Measurements from ENCODE around the gene THAP12.
"Not testable (repeated sequence)": the region's sequence is repeated elsewhere in the genome, so short reads cannot be mapped to it uniquely, and the experiment has no call there.

THAP12 gene

GRCh38 chr11:76323804-76324203, 57.1 kb downstream of the THAP12 start:
- no peaks in the 10 kb centered on the region for H3K36me3 ChIP-seq (ENCODE audit: control insufficient read depth in 1 of 2, insufficient read depth in 2 of 2, low read length in 2 of 2)
- H3K27me3 ChIP-seq (ENCODE audit: low read depth, low read length) = no peaks in the 10 kb centered on the region
- no peak overlapping the region for H3K27ac ChIP-seq (ENCODE audit: low read length)
- H3K4me1 ChIP-seq (ENCODE audit: control insufficient read depth in 1 of 2, insufficient read depth in 2 of 2, low read length in 2 of 2) = peaks cover 0 to 6% of the 10 kb centered on the region in 2 donors
- H3K9me3 ChIP-seq (ENCODE audit: control insufficient read depth in 1 of 2, low read length in 2 of 2) = no peaks in the 10 kb centered on the region
- no peak overlapping the region for H3K4me3 ChIP-seq (ENCODE audit: low read depth in 1 of 2, low read length in 2 of 2)

GRCh38 chr11:76323375-76323774, 57.6 kb downstream of the THAP12 start:
- not testable (repeated sequence) for H3K27ac ChIP-seq (ENCODE audit: low read length); H3K27me3 ChIP-seq (ENCODE audit: low read depth, low read length); H3K4me1 ChIP-seq (ENCODE audit: control insufficient read depth in 1 of 2, insufficient read depth in 2 of 2, low read length in 2 of 2); H3K4me3 ChIP-seq (ENCODE audit: low read depth in 1 of 2, low read length in 2 of 2); H3K36me3 ChIP-seq (ENCODE audit: control insufficient read depth in 1 of 2, insufficient read depth in 2 of 2, low read length in 2 of 2); H3K9me3 ChIP-seq (ENCODE audit: control insufficient read depth in 1 of 2, low read length in 2 of 2)

DNA sequence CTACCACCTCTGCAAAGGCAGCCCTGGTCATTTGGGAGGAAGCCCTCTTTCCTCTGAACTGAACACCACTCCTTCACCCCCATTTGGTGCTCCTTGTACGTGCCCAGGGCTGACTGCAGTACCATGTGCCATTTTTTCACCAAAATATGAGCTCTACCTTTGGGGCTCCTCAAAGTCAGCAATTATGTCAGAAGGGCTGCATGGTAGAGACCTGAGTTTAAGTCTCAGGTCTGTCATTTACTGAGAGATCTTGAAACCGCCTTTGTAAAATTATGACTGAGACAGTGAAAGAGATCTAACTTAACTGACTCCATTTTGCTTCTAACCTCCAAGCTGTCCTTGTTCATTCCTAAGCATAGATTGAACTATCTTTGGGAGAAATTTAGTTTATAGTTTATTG, 58.0 kb downstream of the THAP12 start:
- H3K36me3 ChIP-seq (ENCODE audit: control insufficient read depth in 1 of 2, insufficient read depth in 2 of 2, low read length in 2 of 2) = no peaks in the 10 kb centered on the region
- no peaks in the 10 kb centered on the region for H3K9me3 ChIP-seq (ENCODE audit: control insufficient read depth in 1 of 2, low read length in 2 of 2)

GRCh38 chr11:76322540-76322939, 58.4 kb downstream of the THAP12 start:
- Histone ChIP-seq H3K4me3 (ENCODE audit: low read depth in 1 of 2, low read length in 2 of 2) (no peak overlapping the region), H3K27me3 (ENCODE audit: low read depth, low read length) (no peaks in the 10 kb centered on the region), H3K36me3 (ENCODE audit: control insufficient read depth in 1 of 2, insufficient read depth in 2 of 2, low read length in 2 of 2) (no peaks in the 10 kb centered on the region), H3K4me1 (ENCODE audit: control insufficient read depth in 1 of 2, insufficient read depth in 2 of 2, low read length in 2 of 2) (peaks cover 0 to 6% of the 10 kb centered on the region in 2 donors), H3K9me3 (ENCODE audit: control insufficient read depth in 1 of 2, low read length in 2 of 2) (no peaks in the 10 kb centered on the region), H3K27ac (ENCODE audit: low read length) (no peak overlapping the region)

More for the DNA sequence above, 58.0 kb downstream of the THAP12 start:
- H3K27me3 ChIP-seq (ENCODE audit: low read depth, low read length) = no peaks in the 10 kb centered on the region
- no peak overlapping the region for H3K27ac ChIP-seq (ENCODE audit: low read length)
- no peak overlapping the region for H3K4me3 ChIP-seq (ENCODE audit: low read depth in 1 of 2, low read length in 2 of 2)
- H3K4me1 ChIP-seq (ENCODE audit: control insufficient read depth in 1 of 2, insufficient read depth in 2 of 2, low read length in 2 of 2) = peaks cover 0 to 6% of the 10 kb centered on the region in 2 donors

GRCh38 chr11:76321820-76322524, 59.0 kb downstream of the THAP12 start:
- H3K36me3 ChIP-seq (ENCODE audit: control insufficient read depth in 1 of 2, insufficient read depth in 2 of 2, low read length in 2 of 2) = no peaks in the 10 kb centered on the region
- no peaks in the 10 kb centered on the region for H3K9me3 ChIP-seq (ENCODE audit: control insufficient read depth in 1 of 2, low read length in 2 of 2)
- peaks cover 0 to 6% of the 10 kb centered on the region in 2 donors for H3K4me1 ChIP-seq (ENCODE audit: control insufficient read depth in 1 of 2, insufficient read depth in 2 of 2, low read length in 2 of 2)
- no peaks in the 10 kb centered on the region for H3K27me3 ChIP-seq (ENCODE audit: low read depth, low read length)
- peak overlapping the region in 1 of 2 donors; percentile 22 for H3K4me3 ChIP-seq (ENCODE audit: low read depth in 1 of 2, low read length in 2 of 2)
- no peak overlapping the region for H3K27ac ChIP-seq (ENCODE audit: low read length)

DNA sequence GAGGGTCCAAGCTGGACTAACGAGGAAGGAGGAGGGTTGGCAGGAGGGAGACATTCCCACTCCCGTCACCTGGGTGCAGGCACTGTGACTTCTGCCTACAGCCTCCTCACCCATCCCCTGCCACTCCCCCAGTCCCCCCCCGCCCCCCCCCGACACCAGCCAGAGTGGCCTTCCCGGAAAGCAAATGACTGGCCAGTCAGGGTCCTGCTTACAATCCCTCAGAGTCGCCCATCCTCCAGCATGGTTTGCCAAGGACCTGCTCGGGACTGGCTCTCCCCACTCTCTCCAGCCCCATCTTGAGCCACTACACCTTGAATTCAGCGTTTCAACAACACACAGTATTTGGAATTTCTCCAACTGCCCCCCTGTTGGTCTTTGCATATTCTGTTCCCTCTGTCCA, 59.6 kb downstream of the THAP12 start:
- H3K4me3 ChIP-seq (ENCODE audit: low read depth in 1 of 2, low read length in 2 of 2) = no peak overlapping the region
- H3K9me3 ChIP-seq (ENCODE audit: control insufficient read depth in 1 of 2, low read length in 2 of 2) = no peaks in the 10 kb centered on the region
- H3K27ac ChIP-seq (ENCODE audit: low read length) = no peak overlapping the region
- no peaks in the 10 kb centered on the region for H3K36me3 ChIP-seq (ENCODE audit: control insufficient read depth in 1 of 2, insufficient read depth in 2 of 2, low read length in 2 of 2)
- peaks cover 0 to 6% of the 10 kb centered on the region in 2 donors for H3K4me1 ChIP-seq (ENCODE audit: control insufficient read depth in 1 of 2, insufficient read depth in 2 of 2, low read length in 2 of 2)
- no peaks in the 10 kb centered on the region for H3K27me3 ChIP-seq (ENCODE audit: low read depth, low read length)

DNA sequence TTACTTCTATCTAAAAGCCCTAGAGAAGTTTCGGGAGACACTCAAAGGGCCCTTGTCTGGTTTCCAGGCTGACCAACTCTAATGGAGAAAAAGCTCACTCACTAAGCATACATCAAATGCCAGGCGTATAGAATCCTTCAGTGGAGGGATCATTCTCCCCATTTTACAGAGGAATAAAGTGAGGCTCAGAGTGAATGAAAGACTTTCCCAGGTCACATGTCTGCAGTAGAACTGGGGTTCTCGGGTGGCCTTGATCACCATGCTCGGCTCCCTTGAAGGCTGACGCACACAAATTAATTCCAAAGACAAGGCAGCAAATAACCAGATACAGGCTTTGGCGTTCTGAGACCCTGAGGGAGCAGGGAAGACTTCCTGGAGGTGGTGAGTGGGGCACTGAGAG, 60.0 kb downstream of the THAP12 start:
- no peak overlapping the region for H3K4me3 ChIP-seq (ENCODE audit: low read depth in 1 of 2, low read length in 2 of 2)
- H3K36me3 ChIP-seq (ENCODE audit: control insufficient read depth in 1 of 2, insufficient read depth in 2 of 2, low read length in 2 of 2) = no peaks in the 10 kb centered on the region
- no peak overlapping the region for H3K27ac ChIP-seq (ENCODE audit: low read length)
- H3K4me1 ChIP-seq (ENCODE audit: control insufficient read depth in 1 of 2, insufficient read depth in 2 of 2, low read length in 2 of 2) = peaks cover 0 to 6% of the 10 kb centered on the region in 2 donors
- H3K27me3 ChIP-seq (ENCODE audit: low read depth, low read length) = no peaks in the 10 kb centered on the region
- no peaks in the 10 kb centered on the region for H3K9me3 ChIP-seq (ENCODE audit: control insufficient read depth in 1 of 2, low read length in 2 of 2)

GRCh38 chr11:76319798-76320197, 61.1 kb downstream of the THAP12 start:
- H3K9me3 ChIP-seq (ENCODE audit: control insufficient read depth in 1 of 2, low read length in 2 of 2); H3K27me3 ChIP-seq (ENCODE audit: low read depth, low read length); H3K4me1 ChIP-seq (ENCODE audit: control insufficient read depth in 1 of 2, insufficient read depth in 2 of 2, low read length in 2 of 2); H3K27ac ChIP-seq (ENCODE audit: low read length); H3K36me3 ChIP-seq (ENCODE audit: control insufficient read depth in 1 of 2, insufficient read depth in 2 of 2, low read length in 2 of 2); H3K4me3 ChIP-seq (ENCODE audit: low read depth in 1 of 2, low read length in 2 of 2): not testable (repeated sequence)

- Histone ChIP-seq H3K36me3 (ENCODE audit: control insufficient read depth in 1 of 2, insufficient read depth in 2 of 2, low read length in 2 of 2) (no peaks in the 10 kb centered on the region), H3K9me3 (ENCODE audit: control insufficient read depth in 1 of 2, low read length in 2 of 2) (no peaks in the 10 kb centered on the region), H3K27ac (ENCODE audit: low read length) (no peak overlapping the region), H3K27me3 (ENCODE audit: low read depth, low read length) (no peaks in the 10 kb centered on the region), H3K4me1 (ENCODE audit: control insufficient read depth in 1 of 2, insufficient read depth in 2 of 2, low read length in 2 of 2) (peaks cover 0 to 6% of the 10 kb centered on the region in 2 donors), H3K4me3 (ENCODE audit: low read depth in 1 of 2, low read length in 2 of 2) (no peak overlapping the region)
Measured at GRCh38 chr11:76318744-76319384, 62.1 kb downstream of the THAP12 start.

DNA sequence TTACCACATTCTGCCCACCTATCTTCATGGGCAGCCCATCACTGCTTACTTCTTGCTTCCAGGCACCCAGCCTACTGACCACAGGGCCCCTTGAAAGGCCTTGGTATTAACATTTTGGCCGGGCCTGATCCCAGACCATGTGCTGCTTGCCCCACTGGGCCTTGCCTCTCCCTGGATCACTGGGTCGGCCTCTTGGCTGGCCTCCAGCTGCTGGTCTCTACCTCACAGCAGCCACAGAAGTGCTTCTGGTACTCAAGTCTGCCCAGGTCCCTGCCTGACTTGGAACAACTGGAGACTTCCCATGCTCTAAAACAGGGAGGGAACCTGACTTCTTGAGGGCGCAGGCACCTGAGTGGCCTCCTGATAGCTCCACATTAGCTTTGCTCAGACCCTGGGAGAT, 63.6 kb downstream of the THAP12 start:
- H3K27ac ChIP-seq (ENCODE audit: low read length) = no peak overlapping the region
- peaks cover 0 to 6% of the 10 kb centered on the region in 2 donors for H3K4me1 ChIP-seq (ENCODE audit: control insufficient read depth in 1 of 2, insufficient read depth in 2 of 2, low read length in 2 of 2)
- no peaks in the 10 kb centered on the region for H3K9me3 ChIP-seq (ENCODE audit: control insufficient read depth in 1 of 2, low read length in 2 of 2)
- no peaks in the 10 kb centered on the region for H3K27me3 ChIP-seq (ENCODE audit: low read depth, low read length)
- H3K36me3 ChIP-seq (ENCODE audit: control insufficient read depth in 1 of 2, insufficient read depth in 2 of 2, low read length in 2 of 2) = no peaks in the 10 kb centered on the region
- H3K4me3 ChIP-seq (ENCODE audit: low read depth in 1 of 2, low read length in 2 of 2) = no peak overlapping the region

DNA sequence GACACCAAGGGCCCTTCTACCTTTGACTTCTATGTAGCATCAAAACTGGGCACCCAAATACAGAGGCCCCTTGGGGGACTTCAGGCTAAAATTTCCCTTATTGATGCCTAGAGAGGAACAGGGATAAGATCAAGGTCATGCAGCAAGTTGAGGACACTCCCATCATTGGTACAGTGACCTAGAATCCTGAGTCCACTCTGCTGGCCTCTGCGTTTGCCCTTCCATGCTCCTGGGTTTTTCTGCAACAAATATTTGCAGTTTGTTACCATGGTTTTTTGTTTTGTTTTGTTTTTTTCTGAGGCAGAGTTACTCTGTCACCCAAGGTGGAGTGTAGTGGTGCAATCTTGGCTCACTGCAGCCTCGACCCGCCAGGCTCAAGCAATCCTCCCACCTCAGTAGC, 64.2 kb downstream of the THAP12 start:
- no peaks in the 10 kb centered on the region for H3K36me3 ChIP-seq (ENCODE audit: control insufficient read depth in 1 of 2, insufficient read depth in 2 of 2, low read length in 2 of 2)
- no peak overlapping the region for H3K4me3 ChIP-seq (ENCODE audit: low read depth in 1 of 2, low read length in 2 of 2)

More for the DNA sequence above, 64.2 kb downstream of the THAP12 start:
- H3K9me3 ChIP-seq (ENCODE audit: control insufficient read depth in 1 of 2, low read length in 2 of 2) = no peaks in the 10 kb centered on the region
- peaks cover 0 to 2% of the 10 kb centered on the region in 2 donors for H3K4me1 ChIP-seq (ENCODE audit: control insufficient read depth in 1 of 2, insufficient read depth in 2 of 2, low read length in 2 of 2)
- no peak overlapping the region for H3K27ac ChIP-seq (ENCODE audit: low read length)
- H3K27me3 ChIP-seq (ENCODE audit: low read depth, low read length) = no peaks in the 10 kb centered on the region
